Suprapubic skin (tissue), 4 donors: Measurements from ENCODE around the gene NSG1. TPM values are rescaled to one million over a fixed set of nuclear protein-coding genes. Genes with fewer than 3 reads are reported as not detected.

Experiments used
- DNase-seq, 2 donors: peaks; one replicate each; pipeline ENCODE4 v3.0.0-alpha.2; 2019; ENCODE audit warnings: low spot score in 2 of 2
- H3K27ac ChIP-seq: fragments of 200-600 bp; sonication (generic); one replicate; pipeline ENCODE4 v1.5.1; 2019
- H3K27me3 ChIP-seq: fragments of 200-600 bp; sonication (generic); one replicate; pipeline ENCODE4 v1.5.1; 2019
- H3K36me3 ChIP-seq: fragments of 200-600 bp; sonication (generic); one replicate; pipeline ENCODE4 v1.5.1; 2019
- H3K4me1 ChIP-seq: fragments of 200-600 bp; sonication (generic); one replicate; pipeline ENCODE4 v1.5.1; 2019
- H3K4me3 ChIP-seq: fragments of 200-600 bp; sonication (generic); one replicate; pipeline ENCODE4 v1.5.1; 2019; ENCODE audit warnings: mild to moderate bottlenecking
- H3K9me3 ChIP-seq: fragments of 200-600 bp; sonication (generic); one replicate; pipeline ENCODE4 v1.5.1; 2019
- EP300 ChIP-seq: sonication (generic); formaldehyde crosslinking; IDR thresholded peaks from one replicate; pipeline ENCODE4 v1.6.1; 2017; ENCODE audit warnings: antibody characterized with exemption
- POLR2A ChIP-seq, 2 donors: fragments of 450-650 bp; IDR thresholded peaks; one replicate each; pipeline ENCODE4 v1.6.1; 2017; ENCODE audit warnings: antibody characterized with exemption in 2 of 2, mild to moderate bottlenecking in 2 of 2, moderate library complexity in 2 of 2
- POLR2AphosphoS5 ChIP-seq, 3 donors: sonication (generic); formaldehyde crosslinking; IDR thresholded peaks; one replicate each; pipeline ENCODE4 v1.6.1; 2017; ENCODE audit warnings: antibody characterized with exemption in 3 of 3
- WGBS: methylation state at CpG from one replicate; pipeline ENCODE4 v1.1.5; 2018; 5-methylcytosine and 5-hydroxymethylcytosine counted together
- total RNA-seq, 4 donors: library from RNA; depleted of rRNA; stranded (reverse); fragments of >200 nt; gene quantifications; one replicate each; pipeline ENCODE4 v1.1.0, GENCODE V29; 2016
- TF ChIP-seq, protein P1 (sequence below), 2 donors: fragments of 200-600 bp in 1 of 2; fragments of 450-650 bp in 1 of 2; sonication (generic) in 1 of 2; IDR thresholded peaks; one replicate each; pipeline ENCODE4 v1.5.1; 2016 to 2019; ENCODE audit warnings: antibody characterized with exemption in 2 of 2, mild to moderate bottlenecking in 1 of 2, moderate library complexity in 1 of 2

The NSG1 gene
- total RNA-seq, 4 donors from 2014 or later = 42.2 to 157 (median 114) TPM

- Histone ChIP-seq H3K4me3 (no peak overlapping the region), H3K4me1 (peaks cover 3% of the 10 kb centered on the region), H3K36me3 (peaks cover 49% of the 10 kb centered on the region), H3K27me3 (no peaks in the 10 kb centered on the region), H3K27ac (no peak overlapping the region), H3K9me3 (no peaks in the 10 kb centered on the region)
- WGBS = 92% methylated on average over 4 of the region's 4 CpGs
- no peak for DNase-seq
- TF ChIP-seq EP300 = no peak
- TF ChIP-seq, protein P1, sequence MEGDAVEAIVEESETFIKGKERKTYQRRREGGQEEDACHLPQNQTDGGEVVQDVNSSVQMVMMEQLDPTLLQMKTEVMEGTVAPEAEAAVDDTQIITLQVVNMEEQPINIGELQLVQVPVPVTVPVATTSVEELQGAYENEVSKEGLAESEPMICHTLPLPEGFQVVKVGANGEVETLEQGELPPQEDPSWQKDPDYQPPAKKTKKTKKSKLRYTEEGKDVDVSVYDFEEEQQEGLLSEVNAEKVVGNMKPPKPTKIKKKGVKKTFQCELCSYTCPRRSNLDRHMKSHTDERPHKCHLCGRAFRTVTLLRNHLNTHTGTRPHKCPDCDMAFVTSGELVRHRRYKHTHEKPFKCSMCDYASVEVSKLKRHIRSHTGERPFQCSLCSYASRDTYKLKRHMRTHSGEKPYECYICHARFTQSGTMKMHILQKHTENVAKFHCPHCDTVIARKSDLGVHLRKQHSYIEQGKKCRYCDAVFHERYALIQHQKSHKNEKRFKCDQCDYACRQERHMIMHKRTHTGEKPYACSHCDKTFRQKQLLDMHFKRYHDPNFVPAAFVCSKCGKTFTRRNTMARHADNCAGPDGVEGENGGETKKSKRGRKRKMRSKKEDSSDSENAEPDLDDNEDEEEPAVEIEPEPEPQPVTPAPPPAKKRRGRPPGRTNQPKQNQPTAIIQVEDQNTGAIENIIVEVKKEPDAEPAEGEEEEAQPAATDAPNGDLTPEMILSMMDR (IDR thresholded peaks at IDR 0.05) = no peak
- no peak for TF ChIP-seq POLR2A (IDR thresholded peaks at IDR 0.05)
- no peak for TF ChIP-seq POLR2AphosphoS5 (IDR thresholded peaks at IDR 0.05)
Observed at GRCh38 chr4:4433941-4434340, 47.0 kb downstream of the NSG1 start.

GRCh38 chr4:4436244-4436823, 49.4 kb downstream of the NSG1 start:
- DNase-seq = no peak
- TF ChIP-seq POLR2A (IDR thresholded peaks at IDR 0.05) = no peak
- TF ChIP-seq POLR2AphosphoS5 (IDR thresholded peaks at IDR 0.05) = no peak
- TF ChIP-seq, protein P1 (IDR thresholded peaks at IDR 0.05) = no peak
- no peak for TF ChIP-seq EP300
- Histone ChIP-seq H3K36me3 (peaks cover 53% of the 10 kb centered on the region), H3K27ac (no peak overlapping the region), H3K9me3 (no peaks in the 10 kb centered on the region), H3K4me3 (no peak overlapping the region), H3K27me3 (no peaks in the 10 kb centered on the region), H3K4me1 (peaks cover 3% of the 10 kb centered on the region)
- 85% methylated on average over 2 of the region's 2 CpGs for whole genome bisulfite sequencing

DNA sequence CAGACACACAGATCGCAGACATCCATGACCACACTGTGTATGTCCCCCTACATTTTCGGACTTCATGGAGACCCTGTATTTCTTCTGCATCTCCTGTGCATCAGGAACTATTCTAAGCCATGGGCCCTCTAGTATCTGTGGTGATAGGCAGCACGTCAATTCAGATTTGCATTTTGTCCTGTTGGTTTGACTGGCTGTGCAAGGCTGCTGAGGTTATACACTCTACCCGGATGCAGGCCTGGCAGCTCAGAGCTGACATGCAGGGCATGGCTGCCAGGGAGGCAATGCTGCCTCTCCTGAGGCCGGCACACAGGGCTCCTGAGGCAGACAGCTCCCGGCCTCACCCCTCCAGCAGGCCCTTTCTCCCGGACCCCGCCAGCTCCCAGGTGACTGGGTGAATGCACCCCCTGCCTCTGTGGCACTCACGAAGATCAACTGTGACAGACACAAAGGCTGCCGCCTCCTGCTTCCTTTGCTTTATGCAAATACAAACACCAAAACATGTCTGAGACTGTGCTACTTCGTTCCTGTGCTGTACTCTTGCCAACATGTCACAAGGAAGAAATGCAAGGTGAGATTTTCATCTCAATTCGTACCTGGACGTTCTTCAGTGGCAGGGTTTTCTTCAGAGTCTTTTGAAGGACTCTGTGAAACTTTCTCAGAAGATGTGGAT, 51.0 kb downstream of the NSG1 start:
- WGBS = 69% methylated on average over 13 of the region's 13 CpGs
- Histone ChIP-seq H3K36me3 (peaks cover 38% of the 10 kb centered on the region), H3K27me3 (no peaks in the 10 kb centered on the region), H3K9me3 (no peaks in the 10 kb centered on the region), H3K4me1 (peaks cover 3% of the 10 kb centered on the region), H3K4me3 (no peak overlapping the region), H3K27ac (no peak overlapping the region)
- DNase-seq = no peak
- TF ChIP-seq EP300 (no peak), POLR2A (IDR thresholded peaks at IDR 0.05) (no peak), POLR2AphosphoS5 (IDR thresholded peaks at IDR 0.05) (no peak)
- TF ChIP-seq, protein P1 (IDR thresholded peaks at IDR 0.05) = no peak

- no peaks in the 10 kb centered on the region for H3K9me3 ChIP-seq
- no peak overlapping the region for H3K27ac ChIP-seq
- TF ChIP-seq, protein P1 (IDR thresholded peaks at IDR 0.05) = no peak
- TF ChIP-seq EP300 (no peak), POLR2A (IDR thresholded peaks at IDR 0.05) (no peak), POLR2AphosphoS5 (IDR thresholded peaks at IDR 0.05) (no peak)
- H3K4me3 ChIP-seq = no peak overlapping the region
- H3K4me1 ChIP-seq = peaks cover 3% of the 10 kb centered on the region
- peaks cover 32% of the 10 kb centered on the region for H3K36me3 ChIP-seq
- H3K27me3 ChIP-seq = no peaks in the 10 kb centered on the region
- no peak for DNase-seq
Observed at GRCh38 chr4:4438891-4439290, 52.0 kb downstream of the NSG1 start.

DNA sequence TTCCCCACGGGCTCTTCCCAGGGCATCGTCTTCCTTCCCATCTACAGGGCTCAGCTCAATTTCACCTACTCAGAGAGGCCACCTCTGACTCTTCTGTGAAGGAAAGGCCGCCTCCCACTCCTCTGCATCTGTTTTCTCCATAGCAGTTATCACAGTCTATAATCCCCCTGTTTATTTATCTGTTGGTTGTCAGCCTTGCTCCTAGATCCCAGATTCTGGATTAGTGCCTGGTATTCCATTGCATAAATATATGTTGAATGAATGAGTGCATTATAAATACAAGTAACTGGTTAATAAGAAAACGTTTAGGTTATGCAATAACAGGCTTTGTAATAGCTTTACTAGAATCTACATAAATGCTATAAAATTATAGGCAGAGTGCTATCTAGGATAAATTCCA, 52.9 kb downstream of the NSG1 start:
- H3K36me3 ChIP-seq = peaks cover 25% of the 10 kb centered on the region
- TF ChIP-seq EP300 = no peak
- TF ChIP-seq POLR2A (IDR thresholded peaks at IDR 0.05) = no peak
- no peak for TF ChIP-seq POLR2AphosphoS5 (IDR thresholded peaks at IDR 0.05)
- TF ChIP-seq, protein P1 (IDR thresholded peaks at IDR 0.05) = no peak
- no peak overlapping the region for H3K27ac ChIP-seq
- H3K27me3 ChIP-seq = no peaks in the 10 kb centered on the region
- H3K4me3 ChIP-seq = no peak overlapping the region
- no peak for DNase-seq
- H3K9me3 ChIP-seq = no peaks in the 10 kb centered on the region
- peaks cover 3% of the 10 kb centered on the region for H3K4me1 ChIP-seq
- 69% methylated on average over 4 of the region's 4 CpGs for WGBS
